HG03469 (cell line): Measurements from ENCODE around the gene STK4.
"Not testable (repeated sequence)": the region's sequence is repeated elsewhere in the genome, so short reads cannot be mapped to it uniquely, and the experiment has no call there.

Experiments used
- ATAC-seq: cut with Tn5 transposase; IDR thresholded peaks from one replicate; pipeline ENCODE4 v1.9.1; 2021; ENCODE audit warnings: mild to moderate bottlenecking, moderate library complexity, moderate number of reproducible peaks; ENCODE audit not compliant: unreplicated experiment

The STK4 gene

DNA sequence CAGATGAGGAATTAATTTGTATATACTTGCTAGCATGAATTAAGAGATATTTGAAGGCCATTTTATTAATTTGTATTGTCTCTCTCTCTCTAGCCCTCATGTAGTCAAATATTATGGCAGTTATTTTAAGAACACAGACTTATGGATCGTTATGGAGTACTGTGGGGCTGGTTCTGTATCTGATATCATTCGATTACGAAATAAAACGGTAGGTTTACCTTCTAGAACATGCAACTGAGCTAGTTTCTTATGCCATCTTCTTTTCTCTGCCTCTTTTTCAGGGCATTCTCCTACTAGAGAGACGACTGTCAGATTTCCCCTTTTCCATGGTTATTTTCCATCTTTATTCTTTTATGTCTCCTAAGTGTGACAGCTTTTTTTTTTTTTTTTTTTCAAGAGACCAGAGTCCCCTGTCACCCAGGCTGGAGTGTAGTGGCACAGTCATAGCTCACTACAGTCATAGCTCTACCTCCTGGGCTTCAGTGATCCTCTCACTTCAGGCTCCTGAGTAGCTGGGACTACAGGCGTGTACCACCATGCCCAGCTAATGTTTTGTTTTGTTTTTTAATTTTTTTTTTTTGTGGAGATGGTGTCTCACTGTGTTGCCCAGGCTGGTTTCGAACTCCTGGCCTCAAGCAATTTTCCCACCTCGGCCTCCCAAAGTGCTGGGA, 15.6 kb downstream of the STK4 start:
- ATAC-seq: no peak

DNA sequence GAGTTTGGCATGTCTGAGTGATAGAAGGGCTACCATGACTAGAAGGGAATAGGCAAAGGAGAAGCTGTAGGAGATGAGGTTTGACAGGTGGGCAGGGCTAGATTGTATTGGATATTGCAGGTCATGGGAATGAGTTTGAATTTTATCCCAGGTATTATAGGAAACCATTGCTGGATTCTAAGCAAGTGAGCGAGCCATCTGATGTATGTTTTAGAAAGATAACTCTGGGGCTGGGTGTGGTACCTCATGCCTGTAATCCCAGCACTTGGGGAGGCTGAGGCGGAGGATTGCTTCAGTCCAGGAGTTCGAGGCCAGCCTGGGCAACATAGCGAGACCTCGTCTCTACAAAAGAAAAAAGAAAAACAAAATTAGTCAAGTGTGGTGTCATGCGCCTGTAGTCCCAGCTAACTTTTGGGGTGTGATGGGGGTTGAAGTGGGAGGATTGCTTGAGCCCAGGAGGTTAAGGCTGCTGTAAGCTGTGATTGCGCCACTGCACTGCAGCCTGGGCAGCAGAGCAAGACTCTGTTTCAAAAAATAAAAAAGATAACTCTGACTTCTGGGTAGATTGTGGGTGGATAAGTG, 16.9 kb downstream of the STK4 start:
- ATAC-seq: no peak

DNA sequence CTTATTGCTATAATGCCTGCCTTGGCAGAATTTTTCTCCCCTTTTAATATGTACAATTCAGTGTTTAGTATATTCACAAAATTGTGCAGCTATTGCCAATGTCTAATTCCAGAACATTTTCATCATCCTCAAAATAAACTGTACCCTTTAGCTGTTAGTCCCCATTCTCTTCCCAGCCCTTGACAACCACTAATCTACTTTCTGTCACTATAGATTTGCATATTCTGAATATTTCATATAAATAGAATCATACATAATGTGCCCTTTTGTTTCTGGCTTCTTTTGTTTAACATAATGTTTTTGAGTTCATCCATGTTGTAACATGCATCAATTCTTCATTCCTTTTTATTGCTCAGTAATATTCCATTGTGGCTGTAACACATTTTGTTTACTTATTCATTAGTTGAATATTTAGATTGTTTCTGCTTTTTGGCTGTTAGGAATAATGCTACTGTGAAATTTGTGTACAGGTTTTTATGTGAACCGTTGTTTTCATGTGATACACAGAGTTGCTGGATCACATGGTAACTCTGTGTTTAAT, 22.4 kb downstream of the STK4 start:
- no peak for ATAC-seq

DNA sequence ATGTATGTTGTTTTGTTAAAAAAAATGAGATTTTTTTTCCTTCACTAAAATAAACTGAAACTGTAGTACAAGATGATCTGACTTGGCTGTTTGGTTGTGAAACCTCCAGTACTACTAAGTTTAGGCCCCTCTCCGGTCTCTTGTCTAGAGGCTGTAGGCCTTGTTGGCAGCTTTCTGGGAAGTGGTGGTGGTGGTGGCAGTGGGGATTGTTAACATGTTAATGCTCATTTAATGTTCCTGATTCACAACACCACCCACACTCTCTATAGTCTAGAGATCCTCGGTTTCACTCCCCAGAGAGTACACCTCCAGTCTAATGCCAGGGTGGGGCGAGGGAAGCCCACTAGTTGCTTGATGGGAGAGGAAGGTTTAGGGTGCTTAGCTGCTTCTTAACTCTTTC, 24.1 kb downstream of the STK4 start:
- no peak for ATAC-seq

DNA sequence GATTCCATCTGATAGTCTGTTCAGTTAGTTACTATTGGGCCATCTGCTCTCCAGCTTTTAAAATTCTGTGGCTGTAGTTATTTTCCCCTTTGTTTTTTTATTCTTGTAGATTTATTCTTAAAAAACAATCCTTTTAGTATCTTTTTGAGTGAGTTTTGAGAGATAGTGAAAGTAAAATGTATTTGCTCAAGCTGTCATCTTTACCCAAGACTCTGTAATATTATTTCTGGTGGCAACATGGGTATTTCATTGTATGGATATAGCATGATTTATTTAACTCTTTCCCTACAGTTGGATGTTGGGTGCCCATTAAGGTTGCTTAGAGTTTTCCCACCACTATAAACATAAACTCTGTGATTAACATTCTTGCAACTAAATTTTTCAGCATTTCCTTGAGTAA, 24.6 kb downstream of the STK4 start:
- no peak for ATAC-seq

DNA sequence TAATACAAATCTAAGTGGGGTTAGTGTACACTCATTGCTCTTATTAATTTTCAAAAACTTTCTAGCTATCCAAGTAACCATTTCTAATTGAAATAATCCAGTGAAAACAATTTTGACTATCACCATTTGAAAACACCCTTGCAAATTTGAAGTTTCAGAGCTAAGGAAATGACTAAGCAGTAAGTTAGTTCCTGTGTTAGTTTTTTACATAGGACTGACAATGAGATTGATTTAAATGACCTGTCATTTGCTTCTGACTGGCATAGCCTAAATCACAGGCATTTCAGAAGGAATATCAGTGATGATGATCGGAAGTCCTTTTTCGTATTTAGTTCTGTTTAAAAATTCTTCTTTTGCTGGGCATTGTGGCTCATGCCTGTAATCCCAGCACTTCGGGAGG, 27.0 kb downstream of the STK4 start:
- no peak for ATAC-seq

DNA sequence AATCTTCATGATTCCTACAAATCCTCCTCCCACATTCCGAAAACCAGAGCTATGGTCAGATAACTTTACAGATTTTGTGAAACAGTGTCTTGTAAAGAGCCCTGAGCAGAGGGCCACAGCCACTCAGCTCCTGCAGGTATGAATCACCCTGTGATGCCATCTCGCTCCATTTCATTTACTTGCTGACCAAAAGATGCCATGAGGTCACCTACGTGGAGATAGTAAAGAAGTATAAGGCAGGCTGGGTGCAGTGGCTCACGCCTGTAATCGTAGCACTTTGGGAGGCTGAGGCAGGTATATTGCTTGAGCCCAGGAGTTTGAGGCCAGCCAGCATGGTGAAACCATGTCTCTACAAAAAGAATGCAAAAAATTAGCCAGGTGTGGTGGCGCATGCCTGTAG, 30.9 kb downstream of the STK4 start:
- ATAC-seq: no peak

DNA sequence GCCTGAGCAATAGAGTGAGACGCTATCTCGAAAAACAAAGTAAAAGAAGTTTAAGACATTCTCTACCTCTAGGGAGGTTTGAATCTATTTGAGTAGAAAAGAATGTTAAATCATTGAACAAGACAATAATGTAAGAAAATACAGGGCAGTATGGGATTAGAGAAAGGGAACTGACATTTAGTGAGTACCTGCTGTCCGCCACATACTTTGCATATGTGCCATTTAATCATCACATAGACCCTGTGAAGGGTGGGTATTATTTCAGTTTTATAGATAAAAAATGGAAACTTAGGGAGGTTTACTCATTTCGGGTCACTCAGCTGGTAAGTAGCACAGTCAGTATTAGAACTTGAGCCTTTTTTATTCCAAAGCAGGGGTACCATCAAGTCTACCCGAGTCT, 31.4 kb downstream of the STK4 start:
- no peak for ATAC-seq

DNA sequence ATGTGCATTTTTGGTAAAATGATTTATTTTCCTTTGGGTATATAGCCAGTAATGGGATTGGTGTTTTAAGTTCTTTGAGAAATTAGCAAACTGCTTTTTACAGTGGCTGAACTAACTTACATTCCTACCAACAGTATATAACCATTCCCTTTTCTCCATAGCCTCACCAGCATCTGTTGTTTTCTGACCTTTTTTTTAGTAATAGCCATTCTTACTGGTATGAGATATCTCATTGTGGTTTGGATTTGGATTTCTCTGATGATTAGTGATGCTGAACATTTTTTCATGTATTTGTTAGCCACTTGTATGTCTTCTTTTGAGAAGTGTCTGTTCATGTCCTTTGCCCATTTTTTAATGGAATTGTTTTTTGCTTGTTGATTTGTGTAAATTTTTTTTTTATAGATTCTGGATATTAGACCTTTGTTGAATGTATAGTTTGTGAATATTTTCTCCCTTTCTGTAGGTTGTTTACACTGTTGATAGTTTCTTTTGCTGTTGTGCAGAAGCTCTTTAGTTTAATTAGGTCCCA, 42.3 kb downstream of the STK4 start:
- ATAC-seq: no peak

DNA sequence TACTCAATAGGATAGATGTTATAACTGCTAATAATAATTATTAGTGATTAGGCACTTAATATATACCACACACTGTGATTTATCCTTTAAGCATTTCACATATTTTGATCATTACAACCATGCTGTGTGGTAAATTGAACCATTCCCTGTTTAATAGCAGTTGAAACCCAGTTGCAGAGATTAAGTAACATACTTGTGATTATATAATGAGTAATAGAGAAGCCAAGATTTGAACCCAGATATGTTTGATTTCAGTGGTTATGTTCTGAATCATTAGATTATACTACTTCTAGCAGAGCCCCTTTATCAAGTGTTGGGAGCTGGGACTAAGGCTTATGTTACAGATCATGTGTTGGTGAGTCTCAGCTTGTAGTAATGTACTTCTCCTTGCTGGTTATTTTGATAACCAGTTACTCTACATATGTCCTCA, 44.1 kb downstream of the STK4 start:
- ATAC-seq: no peak

DNA sequence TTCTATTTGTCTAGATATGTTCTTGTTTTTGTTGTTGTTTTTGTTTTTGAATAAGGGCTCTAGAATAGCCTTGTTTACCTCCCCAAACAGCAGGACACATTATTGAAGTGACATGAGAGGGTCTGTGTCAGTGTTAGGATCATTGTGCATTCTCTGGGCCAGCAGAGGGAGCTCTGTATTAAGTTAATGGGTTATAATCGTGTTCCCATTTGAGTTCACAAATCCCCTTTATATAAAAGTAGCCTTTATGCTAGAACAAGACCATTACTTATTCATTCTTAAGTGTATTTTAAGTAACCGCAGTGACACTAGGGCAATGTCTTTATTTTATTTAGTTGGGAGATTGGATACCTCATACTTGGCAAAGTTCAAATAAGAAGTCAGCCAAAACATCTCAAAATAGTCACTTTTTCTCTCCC, 44.8 kb downstream of the STK4 start:
- no peak for ATAC-seq

DNA sequence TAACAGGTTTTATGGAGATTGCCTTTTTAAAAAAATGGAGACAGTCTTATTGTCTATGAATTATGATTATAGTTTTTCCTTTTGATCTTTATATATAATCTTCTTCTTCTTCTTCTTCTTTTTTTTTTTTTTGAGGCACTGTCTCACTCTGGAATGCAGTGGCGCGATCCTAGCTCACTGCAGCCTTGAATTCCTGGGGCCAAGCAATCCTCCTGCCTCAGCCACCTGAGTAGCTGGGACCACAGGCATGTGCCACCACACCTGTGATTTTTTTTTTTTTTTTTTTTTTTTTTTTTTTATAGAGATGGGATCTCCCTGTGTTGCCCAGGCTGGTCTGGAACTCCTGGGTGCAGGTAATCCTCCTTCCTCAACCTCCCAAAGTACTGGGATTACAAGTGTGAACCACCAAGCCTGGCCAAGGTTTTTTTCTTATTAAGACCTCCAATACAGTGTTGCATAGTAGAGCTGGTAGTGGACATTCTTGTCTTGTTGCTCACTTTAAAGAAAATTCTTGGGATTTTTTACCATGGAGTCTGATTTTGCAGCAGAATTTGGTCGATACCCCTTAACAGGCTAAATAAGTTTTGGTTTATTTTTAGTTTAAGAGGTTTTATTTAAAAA, 46.5 kb downstream of the STK4 start:
- ATAC-seq: no peak

DNA sequence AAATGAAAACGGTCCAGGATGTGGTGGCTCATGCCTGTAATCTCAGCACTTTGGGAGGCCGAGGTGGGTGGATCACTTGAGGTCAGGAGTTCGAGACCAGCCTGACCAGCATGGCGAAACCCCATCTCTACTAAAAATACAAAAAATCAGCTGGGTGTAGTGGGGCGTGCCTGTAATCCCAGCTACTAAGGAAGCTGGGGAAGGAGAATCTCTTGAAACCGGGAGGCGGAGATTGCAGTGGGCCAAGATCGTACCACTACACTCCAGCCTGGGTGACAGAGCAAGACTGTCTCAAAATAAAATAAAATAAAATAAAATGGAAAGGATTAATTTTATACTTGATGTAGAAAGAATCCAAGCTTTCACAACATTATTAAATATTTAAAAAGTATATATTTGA, 47.8 kb downstream of the STK4 start:
- not testable (repeated sequence) for ATAC-seq

DNA sequence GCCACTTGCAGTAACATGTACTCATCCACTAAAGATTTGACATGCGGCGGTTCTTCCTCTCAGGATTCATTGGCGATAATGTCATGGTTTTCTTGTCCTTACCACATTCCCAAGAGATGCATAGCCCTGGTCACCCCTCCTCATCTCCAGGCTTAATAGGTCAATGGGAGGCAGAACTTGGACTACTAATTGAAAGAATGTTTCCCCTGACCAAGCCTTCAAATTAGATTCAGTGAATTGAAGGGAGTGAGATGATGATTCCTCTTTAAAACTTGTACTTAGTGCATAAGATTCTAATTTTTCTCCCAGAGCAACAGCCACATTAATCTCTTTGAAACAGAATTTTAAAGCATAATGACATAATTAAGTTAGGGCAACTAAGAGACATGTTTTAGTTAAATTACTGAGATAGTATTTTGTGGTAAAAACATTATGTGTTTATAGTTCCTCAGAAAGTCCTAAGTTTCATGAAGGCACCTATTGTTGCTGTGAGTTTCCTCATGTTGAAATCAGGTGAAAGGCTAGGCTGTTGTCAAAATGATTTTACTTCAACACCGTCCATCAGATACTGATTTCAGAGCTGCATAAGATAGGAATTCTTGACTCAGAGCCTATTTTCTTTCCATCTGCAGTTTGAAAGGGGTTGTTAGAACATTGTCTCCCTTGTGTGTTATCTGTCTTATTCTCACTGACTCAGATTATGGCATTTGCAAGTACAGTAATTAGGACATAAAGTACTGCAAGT, 48.5 kb downstream of the STK4 start:
- no peak for ATAC-seq

DNA sequence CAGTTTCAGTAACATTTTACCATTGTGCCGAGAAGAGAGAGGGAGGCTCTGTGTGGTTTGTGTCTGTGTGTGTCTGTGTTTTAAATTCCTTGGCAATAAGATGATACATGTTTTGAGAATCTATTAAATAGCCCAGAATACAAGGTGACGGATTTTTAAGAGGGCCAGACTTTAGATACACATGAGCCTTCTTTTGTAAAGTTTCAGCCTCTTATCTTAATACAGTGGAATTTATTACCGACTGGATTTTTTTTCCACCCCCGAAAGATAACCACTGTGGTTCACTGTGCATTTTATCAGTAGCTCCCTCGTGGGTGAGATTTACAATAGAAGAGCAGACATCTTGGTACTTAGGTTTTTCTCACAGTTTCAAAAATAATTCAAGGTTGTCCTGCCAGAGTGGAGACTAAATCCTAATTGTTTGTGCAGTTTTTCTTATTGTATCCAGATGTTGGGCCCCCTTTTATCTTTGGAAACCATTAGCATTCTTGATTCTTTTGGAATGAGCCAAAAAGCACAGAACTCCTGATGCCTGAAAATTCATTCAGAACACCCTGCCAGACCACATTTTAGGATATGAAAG, 49.9 kb downstream of the STK4 start:
- ATAC-seq: no peak

DNA sequence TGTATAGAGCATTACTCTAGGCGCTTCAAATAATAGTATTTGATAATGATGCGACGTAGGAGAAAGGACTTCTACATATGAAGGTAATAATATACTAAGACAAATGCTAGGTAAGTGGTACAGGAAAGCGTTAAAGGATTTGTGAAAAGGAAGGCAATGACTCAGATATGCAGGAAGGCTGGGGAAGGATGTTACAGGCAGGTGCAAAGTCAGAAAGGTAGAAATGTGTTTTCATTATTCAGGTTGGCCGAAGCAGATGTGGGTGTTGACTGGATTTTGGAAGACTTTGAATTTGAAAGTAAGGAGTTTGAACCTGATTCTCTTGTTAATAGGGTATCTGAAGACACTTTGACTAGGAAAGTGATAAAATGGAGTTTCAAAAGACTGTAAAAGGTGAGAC, 51.0 kb downstream of the STK4 start:
- no peak for ATAC-seq

DNA sequence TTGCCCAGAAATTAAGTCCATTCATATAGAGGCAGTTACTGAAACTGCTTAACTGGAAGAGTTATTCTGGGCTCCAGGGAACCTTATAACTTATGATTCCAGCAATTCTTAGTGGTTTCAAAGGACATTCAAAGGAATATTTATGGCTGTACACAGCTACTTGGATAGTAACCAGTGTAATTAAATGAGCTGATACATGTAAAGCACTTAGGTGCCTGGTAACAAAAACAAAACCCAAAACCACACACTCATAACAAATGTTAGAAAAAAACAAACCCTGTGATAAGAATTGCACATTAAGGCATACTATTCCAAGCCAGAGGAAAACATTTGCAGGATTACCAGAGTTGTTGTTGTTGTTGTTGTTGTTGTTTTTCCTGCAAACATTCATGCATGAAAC, 51.5 kb downstream of the STK4 start:
- no peak for ATAC-seq

DNA sequence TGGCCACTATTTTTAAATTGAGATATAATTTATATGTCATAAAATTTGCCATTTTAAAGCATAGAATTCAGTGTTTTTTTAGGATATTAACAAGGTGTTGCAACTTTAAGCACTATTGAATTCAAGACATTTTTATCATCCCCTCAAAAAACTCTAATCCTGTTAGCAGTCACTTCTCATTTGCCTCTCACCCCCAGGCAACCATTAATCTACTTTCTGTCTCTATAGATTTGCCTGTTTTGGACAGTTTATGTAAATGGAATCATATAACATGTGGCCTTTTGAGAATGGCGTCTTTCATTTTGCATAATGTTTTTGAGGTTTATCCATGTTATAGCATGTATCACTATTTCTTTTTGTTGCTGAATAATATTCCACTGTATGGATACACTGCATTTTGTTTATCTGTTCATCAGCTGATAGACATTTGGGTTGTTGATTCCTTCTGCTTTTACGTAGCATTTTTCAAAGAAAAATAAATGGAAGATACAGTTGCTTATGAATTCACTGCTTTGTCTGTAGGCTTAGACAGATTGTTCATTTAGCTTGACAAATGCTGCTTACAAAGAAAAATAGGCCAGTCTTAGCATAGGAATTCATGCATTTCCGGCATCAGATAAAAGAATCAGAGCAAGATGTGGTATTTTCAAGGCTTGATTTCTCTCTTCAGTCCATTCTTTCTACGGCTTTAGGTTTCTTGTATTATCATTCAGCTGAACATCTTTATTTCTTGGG, 52.9 kb downstream of the STK4 start:
- ATAC-seq: no peak

DNA sequence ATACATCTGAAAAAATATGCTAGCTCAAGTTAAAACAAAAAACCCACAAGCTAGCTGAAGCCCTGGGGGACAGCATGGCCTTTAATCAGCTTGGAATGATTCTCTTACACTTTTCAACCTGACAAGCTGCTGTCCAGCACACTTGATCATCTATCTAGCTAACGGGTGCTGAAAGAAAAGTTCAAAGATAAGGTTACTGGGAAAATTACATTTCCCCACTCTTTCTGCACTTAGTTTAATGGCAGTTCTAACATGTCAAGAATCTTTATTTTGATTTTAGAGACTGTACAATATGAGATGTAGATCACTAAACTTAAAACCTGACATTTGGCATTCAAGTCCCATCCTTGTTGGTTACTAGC, 53.4 kb downstream of the STK4 start:
- ATAC-seq: no peak

DNA sequence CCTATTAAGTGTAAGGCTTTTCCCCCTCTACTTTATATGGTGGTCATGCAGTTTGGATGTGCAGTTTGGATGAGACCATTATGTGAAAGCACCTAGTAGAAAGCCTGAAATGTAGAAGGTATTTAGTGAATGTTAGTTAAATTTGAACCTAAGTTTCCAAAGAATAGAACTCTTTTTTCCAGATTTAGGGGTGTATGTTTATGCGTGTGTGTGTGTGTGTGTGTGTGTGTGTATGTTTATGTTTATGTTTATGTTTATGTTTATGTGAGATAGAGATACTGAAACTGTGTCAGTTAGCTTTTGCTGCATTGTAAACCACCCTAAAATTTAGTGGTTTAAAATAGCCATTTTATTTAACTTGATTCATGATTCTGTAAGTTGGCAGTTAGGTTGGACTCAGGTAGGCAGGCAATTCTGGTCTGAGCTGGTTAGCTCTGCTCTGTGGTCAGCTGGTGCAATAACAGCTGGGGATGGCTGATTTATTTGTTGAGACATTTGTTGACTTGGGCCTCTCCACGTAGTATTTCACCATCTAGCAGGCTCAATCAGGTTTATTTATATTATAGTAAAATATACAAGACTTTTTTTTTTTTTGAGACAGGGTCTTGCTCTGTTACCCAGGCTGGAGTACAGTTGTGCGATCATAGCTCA, 54.0 kb downstream of the STK4 start:
- ATAC-seq: no peak
